Activated CD4-positive, CD25-positive, alpha-beta regulatory T cell (primary cell): Measurements from ENCODE around the gene CARD11.
A peak's percentile ranks its signal among the peaks of the same experiment; 100 is the strongest.

Source experiments
- DNase-seq, 4 experiments: peaks; one replicate each; lab custom pipeline; 2025; lab: John Stamatoyannopoulos, UW

The CARD11 gene

DNA sequence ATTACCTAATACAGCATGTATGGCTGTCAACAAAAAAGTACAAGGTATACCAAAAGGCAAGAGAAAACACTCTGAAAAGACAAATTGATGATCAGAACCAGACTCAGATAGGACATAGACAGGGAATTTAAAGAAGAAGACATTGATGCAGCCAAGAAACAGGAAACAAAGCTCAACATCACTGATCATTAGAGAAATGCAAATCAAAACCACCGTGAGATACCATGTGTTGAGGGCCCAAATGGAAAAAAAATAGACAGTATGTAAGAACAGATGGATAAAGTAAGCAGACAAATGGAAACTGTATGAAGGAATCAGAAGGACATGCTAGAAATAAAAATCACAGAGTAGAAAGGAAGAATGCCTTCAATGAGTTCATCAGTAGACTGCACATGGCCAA is 23.3 kb downstream of the CARD11 start:
- no peak for DNase-seq

DNA sequence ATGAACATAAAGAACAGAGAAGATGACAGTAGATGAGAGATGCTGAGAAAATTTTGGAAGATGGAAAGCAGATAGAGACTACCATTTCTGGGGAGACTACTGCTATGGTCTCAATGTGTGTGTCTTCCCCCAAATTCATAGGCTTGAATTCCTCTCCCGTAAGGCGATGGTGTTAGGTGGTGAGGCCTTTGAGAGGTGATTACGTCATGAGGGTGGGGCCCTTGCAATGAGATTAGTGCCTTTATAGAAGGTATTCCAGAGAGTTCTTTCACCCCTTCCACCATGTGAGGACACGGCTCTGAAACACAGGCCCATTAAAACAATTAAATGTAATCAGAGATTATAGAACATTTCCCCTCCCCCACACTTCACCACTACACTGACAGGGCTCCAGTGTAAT is 23.9 kb downstream of the CARD11 start:
- no peak for DNase-seq

DNA sequence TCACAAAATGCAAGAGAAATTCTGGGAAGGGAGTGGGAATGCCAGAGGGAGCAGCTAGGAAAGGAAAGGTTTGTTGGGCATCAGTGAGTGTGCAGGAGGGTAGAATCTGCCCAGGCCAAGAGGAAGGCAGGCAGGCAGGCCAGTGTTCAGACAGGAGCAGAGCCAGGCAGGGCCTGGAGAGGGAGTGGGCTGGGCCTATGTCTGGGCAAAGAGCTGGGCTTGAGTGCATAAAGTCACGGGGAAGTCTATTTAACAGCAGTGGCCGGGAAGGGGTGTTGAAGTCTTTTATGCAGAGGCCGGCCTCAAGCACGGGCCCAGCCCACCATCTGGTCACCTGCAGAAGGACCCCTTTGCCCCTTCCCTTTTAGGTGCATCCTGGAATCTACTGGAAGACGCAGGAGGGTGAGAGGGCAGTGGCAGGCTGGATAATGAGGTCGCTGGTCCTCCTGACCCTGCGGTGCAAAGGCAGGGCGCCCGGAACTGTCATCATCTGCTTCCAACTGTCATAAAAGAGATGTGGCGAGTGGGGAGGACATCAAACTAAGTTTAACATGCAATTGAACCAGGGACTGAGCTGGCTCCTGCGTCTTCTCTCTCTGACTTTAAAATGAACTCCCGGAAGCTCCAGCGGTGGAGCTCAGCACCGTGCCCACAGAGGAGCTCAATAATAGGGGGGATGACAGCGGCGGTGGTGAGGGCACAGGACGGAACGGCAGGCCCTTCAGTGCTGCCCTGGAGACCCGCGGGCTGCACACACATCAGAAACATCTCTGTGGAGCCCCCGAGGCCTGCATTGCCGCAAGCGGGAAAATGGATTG is 29.5 kb downstream of the CARD11 start:
- DNase-seq = no peak

DNA sequence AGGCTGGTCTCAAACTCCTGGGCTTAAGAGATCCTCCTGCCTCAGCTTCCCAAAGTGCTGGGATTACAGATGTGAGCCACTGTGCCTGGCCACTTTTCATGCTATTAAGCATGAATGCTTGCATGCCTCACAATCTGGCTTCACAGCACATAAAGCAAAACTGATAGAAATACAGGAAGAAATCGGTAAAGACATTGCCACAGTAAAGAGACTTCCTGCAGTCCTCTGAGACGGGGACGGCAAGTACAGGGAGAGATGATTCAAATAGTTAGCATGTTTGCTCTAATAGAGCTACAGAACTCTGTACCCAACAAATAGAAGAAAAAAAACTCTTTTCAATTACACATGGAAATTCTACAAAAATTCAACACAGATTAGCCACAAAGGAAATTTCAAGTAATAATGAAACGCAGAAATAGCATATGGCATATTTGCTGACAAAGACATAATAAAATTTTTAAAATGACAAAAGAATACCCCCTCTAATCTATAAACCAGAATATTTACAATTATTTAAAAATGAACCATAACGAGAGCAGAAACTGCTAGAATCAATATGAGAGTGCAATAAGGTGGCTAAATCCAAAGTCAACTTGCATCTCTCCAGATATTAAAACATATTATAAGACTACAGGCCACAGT is 32.3 kb downstream of the CARD11 start:
- no peak for DNase-seq

DNA sequence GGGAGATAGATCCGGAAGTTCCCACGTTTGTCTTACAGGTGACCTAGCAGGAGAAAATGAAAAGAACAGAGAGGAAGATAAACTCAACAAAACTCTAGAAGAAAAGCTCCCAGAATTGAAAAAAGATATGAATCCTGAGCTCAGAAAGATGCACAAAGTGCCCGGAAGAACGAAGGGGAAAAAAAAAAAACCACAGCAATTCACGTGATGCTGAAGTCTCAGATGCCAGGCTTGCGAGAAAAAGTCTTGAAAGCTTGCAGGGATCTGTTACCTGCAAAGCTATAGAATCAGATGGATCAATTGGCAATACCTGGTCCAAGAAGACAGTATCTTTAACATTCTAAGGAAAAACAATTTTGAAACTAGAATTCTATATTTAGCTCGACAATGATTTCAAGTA is 33.5 kb downstream of the CARD11 start:
- no peak for DNase-seq

DNA sequence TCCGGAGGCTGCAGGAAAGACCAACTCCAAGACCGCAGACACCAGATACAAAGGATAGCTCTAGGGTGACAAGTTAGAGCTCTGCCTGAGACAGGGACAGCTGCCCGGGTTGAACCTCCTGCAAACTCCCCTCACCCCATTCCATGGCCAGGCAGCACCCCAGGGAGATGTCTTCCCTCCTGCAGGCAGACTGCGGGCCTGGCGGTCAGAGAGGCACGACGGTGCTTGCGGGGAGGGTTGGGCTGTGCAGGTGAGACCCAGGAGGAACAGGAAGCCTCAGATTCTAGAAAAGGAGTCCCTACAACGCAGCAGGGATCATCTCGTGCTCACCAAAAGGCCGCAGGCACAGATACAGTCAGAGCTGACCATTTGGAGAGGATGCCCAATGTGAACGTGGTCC is 34.6 kb downstream of the CARD11 start:
- DNase-seq = no peak

DNA sequence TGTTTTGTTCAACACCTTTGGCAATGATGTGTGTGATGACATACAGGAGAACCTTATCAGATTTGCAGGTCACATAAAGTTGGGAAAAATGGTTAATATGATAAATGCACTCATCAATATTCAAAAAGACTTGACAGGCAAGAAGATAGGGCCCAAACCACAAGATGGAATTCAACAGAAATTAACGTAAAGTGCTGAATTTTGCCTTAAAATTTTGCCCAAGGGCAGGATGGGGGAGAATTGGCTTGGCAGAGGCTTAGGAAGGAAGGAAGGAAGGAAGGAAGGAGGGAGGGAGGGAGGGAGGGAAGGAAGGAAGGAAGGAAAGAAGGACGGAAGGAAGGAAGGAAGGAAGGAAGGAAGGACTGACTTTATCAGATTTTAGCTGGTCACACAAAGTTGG is 35.3 kb downstream of the CARD11 start:
- no peak for DNase-seq

DNA sequence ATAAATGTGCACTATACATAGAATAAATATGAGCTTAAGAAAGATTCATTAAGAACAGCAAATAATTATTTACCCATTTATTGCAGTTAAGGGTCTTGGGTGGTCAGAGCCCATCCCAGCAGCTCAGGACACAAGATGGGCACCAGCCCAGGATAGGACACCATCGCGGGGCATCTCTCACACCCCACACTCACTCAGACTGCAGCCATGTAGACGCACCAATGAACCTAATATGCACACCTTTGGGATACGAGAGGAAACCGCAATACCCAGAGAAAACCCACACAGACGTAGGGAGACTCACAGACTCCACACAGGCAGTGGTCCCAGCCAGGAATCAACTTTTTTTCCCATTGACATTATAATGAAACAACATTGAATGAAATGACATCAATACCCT is 36.0 kb downstream of the CARD11 start:
- no peak for DNase-seq

DNA sequence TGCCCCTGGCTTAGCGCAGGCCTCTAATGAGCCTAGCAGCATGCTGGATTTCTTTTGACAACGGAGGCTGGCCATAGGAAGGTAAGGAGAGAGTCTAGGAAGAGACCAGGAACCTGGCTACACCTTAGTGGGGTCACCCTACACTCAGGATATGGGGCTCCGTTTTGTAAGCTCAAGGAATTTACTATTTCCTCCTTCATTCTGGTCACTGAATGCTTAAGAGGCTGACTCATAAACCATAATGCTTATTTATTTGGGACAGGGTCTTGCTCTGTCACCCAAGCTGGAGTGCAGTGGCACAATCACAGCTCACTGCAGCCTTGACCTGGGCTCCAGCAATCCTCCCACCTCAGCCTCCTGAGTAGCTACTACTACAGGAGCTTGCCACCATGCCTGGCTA is 38.4 kb downstream of the CARD11 start:
- no peak for DNase-seq

DNA sequence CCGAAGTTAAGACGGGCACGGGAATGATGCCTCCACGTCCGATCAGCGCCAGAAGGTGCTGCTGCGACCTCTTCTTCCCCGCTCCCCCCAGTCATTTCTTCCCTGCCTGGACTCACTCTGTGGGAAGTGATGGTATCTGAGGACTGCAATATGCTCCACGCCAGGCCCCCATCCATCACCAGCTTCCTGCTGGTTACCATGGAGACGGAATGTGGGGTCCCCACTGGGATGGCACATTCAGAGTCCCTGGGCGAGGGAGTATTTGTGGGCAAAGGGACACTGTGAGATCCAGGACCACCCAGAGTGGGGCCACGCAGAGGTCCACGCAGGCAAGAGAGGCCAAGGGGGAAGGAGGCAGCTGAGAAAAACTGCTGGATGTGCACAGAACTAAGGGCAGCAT is 39.7 kb downstream of the CARD11 start:
- no peak for DNase-seq

DNA sequence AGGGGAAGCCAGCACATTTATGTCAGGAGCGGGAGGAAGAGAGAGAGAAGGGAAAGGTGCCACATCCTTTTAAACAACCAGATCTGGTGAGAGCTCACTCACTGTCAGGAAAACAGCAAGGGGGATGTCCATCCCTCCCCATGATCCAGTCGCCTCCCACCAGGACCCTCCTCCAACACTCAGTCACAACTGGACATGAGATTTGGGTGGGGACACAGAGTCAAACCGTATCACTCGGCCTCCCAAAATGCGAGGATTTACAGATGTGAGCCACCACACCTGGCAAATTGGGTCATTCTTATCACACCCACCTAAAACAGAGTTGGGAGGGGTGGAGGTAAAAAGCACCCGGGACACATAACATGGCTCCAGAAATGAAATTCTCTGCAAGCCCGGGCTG is 41.0 kb downstream of the CARD11 start:
- no peak for DNase-seq

DNA sequence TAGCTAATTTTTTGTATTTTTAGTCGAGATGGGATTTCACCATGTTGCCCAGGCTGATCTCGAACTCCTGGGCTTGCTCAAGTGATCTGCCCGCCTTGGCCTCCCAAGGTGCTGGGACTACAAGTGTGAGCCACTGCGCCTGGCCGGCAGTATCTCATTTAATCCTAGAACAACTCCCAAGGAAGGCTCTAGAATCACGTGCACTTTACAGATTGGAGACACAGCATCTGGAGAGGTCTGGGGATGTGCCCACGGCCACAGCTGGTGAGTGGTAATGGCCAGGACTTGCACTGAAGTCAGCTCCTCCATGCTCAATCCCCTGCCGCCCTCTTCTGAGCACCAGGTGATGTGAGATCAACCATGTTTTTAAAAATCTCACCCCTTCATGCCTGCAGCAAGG is 43.1 kb downstream of the CARD11 start:
- no peak for DNase-seq

DNA sequence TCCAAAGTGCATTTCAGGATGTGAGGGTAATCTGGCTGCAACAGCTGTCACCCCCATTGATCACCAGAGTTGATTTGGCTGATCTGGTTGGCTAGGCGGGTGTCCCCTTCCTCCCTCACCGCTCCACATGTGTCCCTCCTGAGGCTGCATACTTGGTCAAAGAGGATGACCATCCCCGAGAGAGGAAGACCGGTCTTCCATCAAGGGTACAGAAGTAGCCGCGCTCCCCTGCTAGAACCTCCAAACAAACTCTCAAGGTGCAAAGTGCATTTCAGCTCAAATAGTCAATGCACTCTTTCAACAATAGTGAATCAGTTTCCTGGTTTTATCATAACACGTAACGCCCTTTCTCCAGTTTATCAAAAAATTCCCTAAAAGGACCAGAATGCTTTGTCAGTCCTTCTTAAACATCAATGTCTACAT is 44.6 kb downstream of the CARD11 start:
- no peak for DNase-seq

DNA sequence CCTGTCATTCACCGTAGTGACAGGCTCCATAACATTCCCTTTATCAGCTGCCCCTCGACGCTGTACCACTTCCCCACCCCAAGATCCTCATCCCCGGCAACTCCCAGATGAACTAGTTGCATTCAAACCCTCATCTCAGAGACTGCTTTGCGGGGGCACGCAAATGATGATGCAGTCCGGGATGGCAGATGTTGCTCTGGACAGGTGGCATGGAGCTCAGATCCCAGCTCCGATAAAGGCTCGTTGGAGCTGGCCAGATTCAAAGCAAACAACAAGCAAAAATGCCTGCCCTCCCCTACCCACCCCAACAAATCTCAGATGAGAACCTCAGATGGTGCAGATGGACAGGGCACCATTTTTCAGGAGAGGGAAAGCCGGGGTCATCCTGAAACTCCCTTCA is 46.7 kb downstream of the CARD11 start:
- DNase-seq = no peak

DNA sequence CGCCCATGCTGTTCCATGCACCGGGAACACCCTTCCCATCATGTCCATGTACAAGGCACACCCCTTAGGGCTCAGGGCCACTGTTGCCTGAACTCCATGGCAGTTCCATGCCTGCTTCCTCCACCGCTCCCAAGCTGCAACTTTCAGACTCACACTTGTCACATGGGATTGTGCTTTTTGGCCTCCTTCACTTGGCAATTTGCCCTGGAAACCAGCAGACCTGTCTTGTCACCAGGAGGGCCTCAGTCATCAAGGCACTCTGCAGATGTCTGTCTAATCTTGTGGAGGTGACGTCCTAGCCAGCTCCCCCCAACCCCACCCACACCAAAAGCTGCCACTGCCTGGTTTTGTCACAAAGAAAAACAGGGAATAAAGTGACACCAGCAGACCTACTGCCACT is 47.5 kb downstream of the CARD11 start:
- DNase-seq = no peak

DNA sequence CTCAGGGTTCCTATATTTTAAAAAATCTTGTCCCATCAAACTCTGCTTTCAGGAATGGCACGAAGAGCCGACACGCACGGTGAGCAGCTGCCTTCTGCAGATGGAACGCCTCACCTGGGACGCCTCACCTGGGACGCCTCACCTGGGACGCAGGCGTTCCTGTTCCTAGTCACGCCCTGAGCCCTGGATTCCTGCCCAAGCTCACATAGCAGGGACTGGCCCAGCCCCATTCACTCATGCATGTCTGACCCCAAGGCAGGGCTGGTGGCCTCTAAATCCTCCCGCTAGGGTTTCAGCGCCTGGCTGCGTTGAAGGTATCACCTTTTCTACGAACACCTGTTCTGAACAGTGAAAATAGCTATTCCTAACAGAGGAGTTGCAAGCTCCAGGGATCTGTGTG is 49.8 kb downstream of the CARD11 start:
- no peak for DNase-seq

DNA sequence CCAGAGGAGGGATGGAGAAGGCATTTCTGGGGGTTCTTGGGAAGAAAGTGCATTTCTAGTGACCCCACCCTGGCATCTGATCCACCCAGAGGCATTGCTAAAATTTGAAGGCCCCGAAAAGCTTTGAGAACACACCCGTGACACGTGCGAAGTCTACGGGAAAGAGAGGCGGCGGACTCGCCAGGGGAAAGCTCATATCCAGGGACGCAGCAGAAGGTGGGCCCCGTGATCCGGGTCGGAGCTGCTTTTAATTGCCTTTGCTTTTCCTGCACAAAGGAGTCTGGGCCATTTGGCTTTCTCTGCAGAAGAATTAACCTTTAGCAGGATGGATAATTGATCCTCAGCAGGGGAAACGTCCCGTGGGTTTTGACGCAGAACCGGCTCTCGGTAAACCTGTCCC is 50.3 kb downstream of the CARD11 start:
- no peak for DNase-seq

DNA sequence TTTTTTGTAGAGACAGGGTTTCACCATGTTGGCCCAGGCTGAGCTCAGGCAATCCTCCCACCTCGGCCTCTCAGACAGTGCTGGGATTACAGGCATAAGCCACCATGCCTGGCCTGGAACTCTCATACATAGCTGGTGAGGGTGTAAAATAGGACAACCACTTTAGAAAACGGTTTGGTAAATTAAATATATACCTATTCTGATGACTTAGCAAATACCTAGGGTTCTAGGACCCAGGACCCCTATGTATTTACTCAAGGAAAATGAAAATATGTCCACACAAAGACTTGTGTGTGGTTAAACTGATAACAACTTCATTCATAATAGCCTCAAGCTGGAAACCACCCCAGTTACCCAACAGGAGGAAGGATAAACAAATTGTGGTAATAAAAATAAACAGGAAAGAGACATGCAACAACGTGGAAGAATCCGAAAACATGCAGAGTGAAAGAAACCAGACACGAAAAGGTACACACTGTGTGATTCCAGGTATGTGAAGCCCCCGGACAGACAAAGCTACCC is 52.7 kb downstream of the CARD11 start:
- no peak for DNase-seq

DNA sequence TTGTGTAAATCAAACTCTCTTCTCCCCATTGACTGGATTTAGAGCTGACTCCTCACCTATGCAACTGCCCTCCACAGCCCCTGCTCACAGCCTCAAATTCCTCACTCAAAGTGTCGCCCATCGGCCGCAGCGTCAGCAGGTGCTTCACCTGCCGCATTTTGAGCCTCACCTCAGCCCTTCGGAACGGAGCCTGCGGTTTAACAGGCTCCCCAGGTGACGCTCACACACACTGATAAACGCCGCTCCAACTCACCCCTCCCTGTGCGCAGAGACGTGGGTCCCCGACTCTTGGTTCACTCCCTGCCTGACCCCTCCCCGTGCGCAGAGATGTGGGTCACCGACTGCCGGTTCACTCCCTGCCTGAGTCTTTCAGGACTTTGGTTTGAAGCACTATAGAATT is 57.1 kb downstream of the CARD11 start:
- DNase-seq = no peak

DNA sequence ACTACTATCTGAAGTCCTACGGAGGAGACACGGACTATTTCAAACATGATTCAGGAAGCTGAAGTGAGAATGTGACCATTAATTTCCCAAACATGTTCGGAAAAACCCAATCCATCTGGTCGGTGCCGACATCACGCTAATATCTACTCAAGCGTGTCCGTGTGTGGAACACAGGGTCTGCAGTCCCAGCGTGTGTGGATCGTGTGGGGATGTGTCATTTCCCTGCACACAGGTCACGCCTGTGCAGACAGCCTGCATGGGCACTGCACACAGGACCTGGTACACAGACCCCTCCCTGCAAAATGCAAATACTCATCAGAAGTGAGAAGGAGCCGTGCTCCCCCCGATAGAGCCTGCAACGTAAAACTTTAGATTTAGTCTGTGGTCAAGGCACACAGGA is 57.8 kb downstream of the CARD11 start:
- no peak for DNase-seq

DNA sequence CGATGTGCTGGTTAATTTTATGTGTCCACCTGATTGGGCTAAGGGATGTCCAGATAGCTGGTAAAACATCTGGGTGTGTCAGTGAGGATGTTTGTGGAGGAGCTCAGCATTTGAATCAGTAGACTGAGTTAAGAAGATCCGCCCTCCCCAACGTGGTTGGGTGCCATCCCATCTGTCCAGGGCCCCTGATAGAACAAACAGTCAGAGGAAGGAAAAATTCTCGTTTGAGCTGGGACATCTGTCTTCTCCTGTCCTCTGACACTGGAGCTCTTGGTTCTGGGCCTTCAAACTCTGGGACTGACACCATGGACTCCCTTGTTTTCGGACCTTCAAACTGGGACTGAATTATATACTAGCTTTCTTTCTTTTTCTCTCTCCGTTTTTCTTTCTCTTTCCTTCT is 59.6 kb downstream of the CARD11 start:
- no peak for DNase-seq

DNA sequence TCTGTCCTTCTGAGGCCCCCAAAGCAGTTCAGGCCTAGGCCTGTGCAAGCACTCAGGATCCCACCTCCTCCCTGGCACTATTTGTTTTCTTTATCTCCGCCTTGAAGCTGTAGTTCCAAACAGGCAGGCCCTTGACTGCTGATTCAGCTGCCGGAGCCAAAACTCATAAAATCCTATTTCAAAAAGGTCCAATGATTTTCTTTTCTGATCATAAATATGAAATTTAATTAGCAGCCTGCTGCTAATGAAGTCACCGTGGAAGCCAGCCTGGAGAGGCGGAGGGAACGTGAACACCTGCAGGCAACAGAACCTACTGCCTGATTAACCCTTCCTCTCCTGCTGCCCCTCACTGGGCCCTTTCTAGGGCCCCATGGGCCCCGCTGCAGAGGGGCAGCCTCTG is 60.1 kb downstream of the CARD11 start:
- DNase-seq = no peak

DNA sequence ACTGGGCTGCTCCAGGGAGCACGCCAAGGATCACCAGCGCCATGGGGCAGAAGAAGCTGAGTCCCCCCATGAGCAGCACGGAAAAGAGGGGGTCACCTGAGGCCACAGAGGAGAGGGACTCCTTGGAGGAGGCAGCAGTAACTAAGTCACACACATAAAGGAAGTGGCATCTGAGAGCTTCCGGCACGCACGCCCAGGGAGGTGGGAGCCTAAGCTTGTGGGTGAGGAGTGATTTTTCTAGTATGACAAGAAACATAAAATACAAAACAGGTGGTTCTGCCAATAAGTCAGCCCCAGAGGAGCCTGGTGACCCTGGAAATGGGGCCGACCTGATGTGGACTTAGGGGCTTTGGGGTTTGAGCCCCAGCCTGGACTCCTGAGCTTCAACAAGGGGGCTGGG is 60.8 kb downstream of the CARD11 start:
- DNase-seq = peak in 2 of 4 experiments; percentile 18 to 27

DNA sequence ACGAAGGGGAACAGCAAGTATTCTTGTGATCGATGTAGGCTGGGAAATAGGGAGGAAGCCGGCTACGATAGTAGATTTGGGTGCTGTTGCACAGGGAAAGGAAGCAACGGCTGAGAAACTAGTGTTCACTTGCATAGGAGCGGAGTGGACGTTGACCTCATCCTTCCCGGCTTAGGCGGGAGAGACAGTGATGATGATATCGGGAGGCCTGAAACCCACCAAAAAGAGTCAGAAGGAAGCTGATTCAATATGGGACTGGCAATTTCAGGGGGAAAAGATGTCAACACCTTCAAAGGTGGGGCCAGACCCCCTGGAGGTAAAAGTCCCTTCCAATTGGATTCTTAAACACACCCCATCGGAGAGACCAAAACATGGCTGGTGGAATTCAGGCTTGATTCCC is 61.3 kb downstream of the CARD11 start:
- DNase-seq = no peak
